Smooth muscle cell of the coronary artery (primary cell): ENCODE measurements around the gene KRTAP13-3. TPM values are rescaled to one million over a fixed set of nuclear protein-coding genes. Genes with fewer than 3 reads are reported as not detected.

ENCODE experiments used
- total RNA-seq: library from RNA; depleted of rRNA; stranded (reverse); fragments of >200 nt; gene quantifications from 2 replicates; pipeline ENCODE4 v1.2.3, GENCODE V29; 2014; ENCODE audit warnings: low replicate concordance

The KRTAP13-3 gene, protein sequence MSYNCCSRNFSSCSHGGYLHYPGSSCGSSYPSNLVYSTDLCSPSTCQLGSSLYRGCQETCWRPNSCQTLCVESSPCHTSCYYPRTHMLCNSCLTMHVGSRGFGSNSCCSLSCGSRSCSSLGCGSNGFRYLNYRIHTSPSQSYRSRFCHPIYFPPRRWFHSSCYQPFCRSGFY
- not detected in 2 replicates for total RNA-seq

DNA sequence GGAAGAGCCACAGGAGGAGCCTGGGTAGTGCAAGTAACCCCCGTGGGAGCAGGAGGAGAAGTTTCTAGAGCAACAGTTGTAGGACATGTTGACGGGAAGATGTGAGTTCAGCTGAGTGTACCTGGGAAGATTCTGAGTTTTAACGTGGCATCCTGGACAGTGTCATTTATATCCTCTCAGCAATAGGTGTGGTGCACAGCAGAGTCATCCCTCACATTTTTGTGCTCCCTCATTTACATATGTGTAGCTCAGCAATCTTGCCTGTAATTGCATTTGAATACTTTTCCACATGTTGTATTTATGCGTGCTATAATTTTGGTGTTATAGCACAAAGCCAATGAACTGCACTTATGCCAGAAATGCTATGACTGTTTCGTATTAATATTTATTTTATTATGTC is at the start of gene KRTAP13-3:
Gene KRTAP13-3, minus strand, starts transcription at position 101 of the 400 bp plus-strand sequence. Its CDS starts 14 bp downstream, at position 87.

DNA sequence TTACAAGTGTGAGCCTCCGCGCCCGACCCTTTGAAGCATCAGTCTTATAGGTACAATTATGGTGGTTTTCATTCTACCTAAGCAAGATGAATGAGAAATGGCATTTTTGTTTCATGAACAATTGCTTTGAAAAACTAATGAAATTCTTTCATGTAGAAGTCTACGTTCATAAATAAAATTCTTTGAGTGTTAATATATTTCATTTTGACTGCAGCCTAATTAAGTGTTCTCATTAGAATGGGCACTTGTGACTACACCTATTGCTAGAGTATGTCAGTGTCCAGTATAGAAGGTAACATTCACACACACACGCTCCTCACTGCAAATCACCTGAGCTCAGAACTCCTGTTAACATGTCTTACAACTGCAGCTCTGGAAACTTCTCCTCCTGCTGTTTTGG is 14.2 kb upstream of the KRTAP13-3 start, which contains the start of gene KRTAP15-1:
Gene KRTAP15-1, plus strand, starts transcription at position 301 of the 400 bp plus-strand sequence. Its CDS starts 53 bp downstream, at position 354.

DNA sequence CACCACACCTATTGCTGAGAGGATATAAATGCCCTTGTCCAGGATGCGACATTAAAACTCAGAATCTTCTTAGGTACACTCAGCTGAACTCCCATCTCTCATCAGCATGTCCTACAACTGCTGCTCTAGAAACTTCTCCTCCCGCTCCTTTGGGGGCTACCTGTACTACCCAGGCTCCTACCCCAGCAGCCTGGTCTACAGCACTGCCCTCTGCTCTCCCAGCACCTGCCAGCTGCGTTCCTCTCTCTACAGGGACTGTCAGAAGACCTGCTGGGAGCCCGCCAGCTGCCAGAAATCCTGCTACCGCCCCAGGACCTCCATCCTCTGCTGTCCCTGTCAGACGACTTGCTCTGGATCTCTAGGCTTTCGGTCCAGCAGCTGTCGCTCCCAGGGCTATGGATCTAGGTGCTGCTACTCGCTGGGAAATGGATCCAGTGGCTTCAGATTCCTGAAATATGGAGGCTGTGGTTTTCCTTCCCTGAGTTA is 4.5 kb upstream of the KRTAP13-3 start, which contains the start of gene KRTAP13-4:
Gene KRTAP13-4, plus strand, starts transcription at position 51 of the 486 bp plus-strand sequence. Its CDS starts 56 bp downstream, at position 107.

DNA sequence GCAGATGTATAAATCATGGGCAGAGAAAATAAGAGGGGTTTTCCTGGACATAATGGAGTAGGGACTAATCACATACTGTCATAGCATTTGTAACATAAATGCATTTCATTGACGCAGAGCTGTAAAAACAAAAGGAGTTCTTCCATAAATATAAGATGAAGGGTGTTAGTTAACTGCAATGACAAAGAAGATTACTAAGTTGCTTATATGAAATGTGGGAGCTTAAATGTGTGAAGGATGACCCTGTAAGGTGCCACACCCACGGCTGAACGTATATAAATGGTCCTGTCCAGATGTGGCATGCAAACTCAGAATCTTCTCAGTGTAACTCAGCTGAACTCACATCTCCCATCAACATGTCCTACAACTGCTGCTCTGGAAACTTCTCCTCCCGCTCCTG is 30.0 kb downstream of the KRTAP13-3 start, which contains the start of gene KRTAP13-1:
Gene KRTAP13-1, plus strand, starts transcription at position 301 of the 400 bp plus-strand sequence. Its CDS starts 56 bp downstream, at position 357.

Other genes with a start within 250 kb of the KRTAP13-3 start
- not detected in 2 replicates for gene CLDN8, start 209.8 kb downstream of the KRTAP13-3 start, total RNA-seq
- gene KRTAP24-1, start 143.0 kb downstream of the KRTAP13-3 start, total RNA-seq, result not detected in 2 replicates
- gene KRTAP25-1, start 136.4 kb downstream of the KRTAP13-3 start, total RNA-seq, result not detected in 2 replicates
- gene KRTAP26-1, start 105.6 kb downstream of the KRTAP13-3 start, total RNA-seq, result not detected in 2 replicates
- gene KRTAP27-1, start 88.2 kb downstream of the KRTAP13-3 start, total RNA-seq, result not detected in 2 replicates
- gene KRTAP23-1, start 77.3 kb downstream of the KRTAP13-3 start, total RNA-seq, result not detected in 2 replicates
- not detected in 2 replicates for gene KRTAP13-2, start 53.7 kb downstream of the KRTAP13-3 start, total RNA-seq
- not detected in 2 replicates for gene KRTAP13-1, start 29.9 kb downstream of the KRTAP13-3 start, total RNA-seq
- gene KRTAP13-4, start 4.3 kb upstream of the KRTAP13-3 start, total RNA-seq, result not detected in 2 replicates
- gene KRTAP15-1, start 14.3 kb upstream of the KRTAP13-3 start, total RNA-seq, result not detected in 2 replicates
- not detected in 2 replicates for gene KRTAP19-1, start 54.4 kb upstream of the KRTAP13-3 start, total RNA-seq
- not detected in 2 replicates for gene KRTAP19-2, start 61.5 kb upstream of the KRTAP13-3 start, total RNA-seq
- not detected in 2 replicates for gene KRTAP19-3, start 66.1 kb upstream of the KRTAP13-3 start, total RNA-seq
- gene KRTAP19-4, start 71.2 kb upstream of the KRTAP13-3 start, total RNA-seq, result not detected in 2 replicates
- not detected in 2 replicates for gene KRTAP19-5, start 76.2 kb upstream of the KRTAP13-3 start, total RNA-seq
- not detected in 2 replicates for gene KRTAP19-6, start 115.9 kb upstream of the KRTAP13-3 start, total RNA-seq
- not detected in 2 replicates for gene KRTAP19-7, start 135.4 kb upstream of the KRTAP13-3 start, total RNA-seq
- gene KRTAP22-2, start 164.5 kb upstream of the KRTAP13-3 start, total RNA-seq, result not detected in 2 replicates
- not detected in 2 replicates for gene KRTAP6-3, start 166.5 kb upstream of the KRTAP13-3 start, total RNA-seq
- not detected in 2 replicates for gene KRTAP6-2, start 173.0 kb upstream of the KRTAP13-3 start, total RNA-seq
- gene KRTAP22-1, start 175.2 kb upstream of the KRTAP13-3 start, total RNA-seq, result not detected in 2 replicates
- not detected in 2 replicates for gene KRTAP6-1, start 188.0 kb upstream of the KRTAP13-3 start, total RNA-seq
- gene KRTAP20-1, start 190.5 kb upstream of the KRTAP13-3 start, total RNA-seq, result not detected in 2 replicates
- gene KRTAP20-4, start 194.7 kb upstream of the KRTAP13-3 start, total RNA-seq, result not detected in 2 replicates
- gene KRTAP20-2, start 209.3 kb upstream of the KRTAP13-3 start, total RNA-seq, result not detected in 2 replicates
- gene KRTAP20-3, start 216.9 kb upstream of the KRTAP13-3 start, total RNA-seq, result not detected in 2 replicates